ENCODE data around the gene FSTL4. TPM values are rescaled to one million over a fixed set of nuclear protein-coding genes. Genes with fewer than 3 reads are reported as not detected.

FSTL4 gene
- total and polyA plus RNA-seq, 2 donors (not counting 1 experiment from before 2014, with no cell fraction given), result 0.31 to 6.7 TPM

DNA sequence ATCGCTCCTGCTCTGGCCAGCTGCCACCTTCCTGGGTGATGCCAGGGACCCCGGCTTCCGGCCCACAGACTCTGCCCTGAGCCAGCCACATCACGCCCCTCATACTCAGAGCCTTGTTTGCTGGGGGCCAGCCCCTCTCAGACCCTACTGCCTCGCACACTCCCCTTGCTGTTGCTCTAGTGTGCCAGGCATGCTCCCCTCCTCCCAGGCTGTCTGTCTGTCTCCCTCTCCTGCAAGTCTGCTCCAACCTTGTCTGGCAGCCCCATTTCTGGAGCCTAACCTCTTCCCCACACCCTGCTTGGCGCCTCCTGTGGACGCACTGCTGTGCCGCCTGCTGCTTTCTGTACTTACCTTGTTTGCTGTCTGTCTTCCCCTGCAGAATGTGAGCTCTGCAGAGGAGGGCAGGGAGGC is 375.8 kb downstream of the FSTL4 start:
- H3K4me1 ChIP-seq (ENCODE audit: control insufficient read depth in 2 of 2, insufficient read depth in 2 of 2, low read length in 2 of 2), result no peaks in the 10 kb centered on the region
- H2AFZ ChIP-seq (ENCODE audit: insufficient read depth, low read depth, low read length, poor library complexity, severe bottlenecking), result no peak overlapping the region
- H3K4me3 Mint-ChIP-seq, result no peak overlapping the region
- H3K4me2 ChIP-seq (replicated peaks; ENCODE audit: low read depth, low read length, poor library complexity, severe bottlenecking), result no peak overlapping the region
- H3K9ac ChIP-seq (ENCODE audit: low read length), result no peak overlapping the region
- ChIA-PET POLR2A (no interaction called here), CTCF (interaction anchor here (0.6 kb wide), 1 partner anchor 305 kb away, joined by 4 read pairs; no protein-coding TSS in a partner anchor)
- H3K79me2 ChIP-seq (ENCODE audit: control insufficient read depth, insufficient read depth, low read length), result no peaks in the 10 kb centered on the region
- H3K4me3 ChIP-seq (ENCODE audit: control extremely low read depth in 1 of 5, extremely low read depth in 1 of 5, insufficient read depth in 1 of 5, low read depth in 2 of 5, low read length in 4 of 5), result no peak overlapping the region
- no peaks in the 10 kb centered on the region for H3K27me3 ChIP-seq (replicated peaks in 1 of 4; ENCODE audit: control extremely low read depth in 1 of 4, control insufficient read depth in 3 of 4, insufficient read depth in 4 of 4, low read length in 3 of 4)
- no peak overlapping the region for H3K27ac Mint-ChIP-seq
- intact Hi-C loops (cut with micrococcal nuclease), result no loop called here
- ATAC-seq (ENCODE audit: low read depth) (no peak), DNase-seq (no peak)
- WGBS (ENCODE audit: insufficient coverage), result 93% methylated on average over 8 of the region's 8 CpGs
- H3K4me1 Mint-ChIP-seq, result peaks cover 2% of the 10 kb centered on the region
- H3K36me3 ChIP-seq (replicated peaks in 1 of 2; ENCODE audit: control extremely low read depth in 1 of 2, control insufficient read depth in 1 of 2, extremely low read depth in 1 of 2, insufficient read depth in 2 of 2, low read length in 1 of 2), result no peaks in the 10 kb centered on the region
- H3K27ac ChIP-seq (ENCODE audit: low read length in 2 of 2), result no peak overlapping the region
- H4K20me1 ChIP-seq (ENCODE audit: control insufficient read depth, insufficient read depth, low read length, poor library complexity, severe bottlenecking), result no peaks in the 10 kb centered on the region
- peaks cover 4% of the 10 kb centered on the region for H3K27me3 Mint-ChIP-seq
- no peak for TF ChIP-seq EZH2 (IDR thresholded peaks at IDR 0.05; ENCODE audit: borderline replicate concordance, insufficient read depth, low read depth, low read length, poor library complexity, severe bottlenecking)
- TF ChIP-seq, protein P1, sequence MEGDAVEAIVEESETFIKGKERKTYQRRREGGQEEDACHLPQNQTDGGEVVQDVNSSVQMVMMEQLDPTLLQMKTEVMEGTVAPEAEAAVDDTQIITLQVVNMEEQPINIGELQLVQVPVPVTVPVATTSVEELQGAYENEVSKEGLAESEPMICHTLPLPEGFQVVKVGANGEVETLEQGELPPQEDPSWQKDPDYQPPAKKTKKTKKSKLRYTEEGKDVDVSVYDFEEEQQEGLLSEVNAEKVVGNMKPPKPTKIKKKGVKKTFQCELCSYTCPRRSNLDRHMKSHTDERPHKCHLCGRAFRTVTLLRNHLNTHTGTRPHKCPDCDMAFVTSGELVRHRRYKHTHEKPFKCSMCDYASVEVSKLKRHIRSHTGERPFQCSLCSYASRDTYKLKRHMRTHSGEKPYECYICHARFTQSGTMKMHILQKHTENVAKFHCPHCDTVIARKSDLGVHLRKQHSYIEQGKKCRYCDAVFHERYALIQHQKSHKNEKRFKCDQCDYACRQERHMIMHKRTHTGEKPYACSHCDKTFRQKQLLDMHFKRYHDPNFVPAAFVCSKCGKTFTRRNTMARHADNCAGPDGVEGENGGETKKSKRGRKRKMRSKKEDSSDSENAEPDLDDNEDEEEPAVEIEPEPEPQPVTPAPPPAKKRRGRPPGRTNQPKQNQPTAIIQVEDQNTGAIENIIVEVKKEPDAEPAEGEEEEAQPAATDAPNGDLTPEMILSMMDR (IDR thresholded peaks at IDR 0.05), result no peak
- H3K9me3 ChIP-seq (ENCODE audit: control extremely low read depth in 1 of 3, control insufficient read depth in 2 of 3, insufficient read depth in 1 of 3, low read length in 2 of 3), result no peaks in the 10 kb centered on the region
- H3K9me3 Mint-ChIP-seq (ENCODE audit: insufficient read depth), result no peaks in the 10 kb centered on the region

DNA sequence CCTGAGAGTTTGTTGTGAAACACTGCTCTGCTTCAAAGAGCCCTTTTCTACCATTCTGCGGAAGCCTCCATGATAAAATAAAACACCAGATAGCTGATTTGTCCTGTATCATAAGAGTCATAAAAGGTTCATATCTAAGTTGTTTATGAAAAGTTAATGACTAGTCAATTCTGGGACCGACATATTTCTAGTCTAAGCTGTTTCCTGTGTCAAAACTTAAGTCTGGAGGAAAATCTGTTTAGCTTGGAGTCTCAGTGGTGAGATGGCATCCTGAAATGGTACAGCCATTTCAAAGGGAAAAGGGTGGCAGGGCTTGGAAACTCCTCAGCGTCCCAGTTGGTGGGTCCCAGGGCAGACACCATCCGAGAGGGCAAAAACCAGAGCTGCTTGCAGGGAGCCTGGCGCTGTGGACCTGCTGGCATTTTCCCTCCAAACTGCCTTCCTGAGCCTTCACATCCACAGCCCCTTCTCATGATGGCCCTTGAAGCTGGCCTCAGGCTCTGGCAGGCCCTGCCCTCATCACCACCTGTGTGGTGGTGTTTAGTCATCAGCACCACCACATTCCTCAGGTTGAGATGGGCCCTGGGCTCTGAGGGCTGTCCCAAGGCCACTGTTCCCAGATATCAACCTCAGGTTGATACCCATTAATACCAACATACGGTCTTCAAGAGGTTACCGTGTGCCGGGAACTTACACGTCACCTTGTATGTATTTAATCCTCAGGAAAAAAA is 376.5 kb downstream of the FSTL4 start:
- TF ChIP-seq, protein P1 (IDR thresholded peaks at IDR 0.05), result no peak
- no peak for TF ChIP-seq EZH2 (IDR thresholded peaks at IDR 0.05; ENCODE audit: borderline replicate concordance, insufficient read depth, low read depth, low read length, poor library complexity, severe bottlenecking)
- no peaks in the 10 kb centered on the region for H3K36me3 ChIP-seq (replicated peaks in 1 of 2; ENCODE audit: control extremely low read depth in 1 of 2, control insufficient read depth in 1 of 2, extremely low read depth in 1 of 2, insufficient read depth in 2 of 2, low read length in 1 of 2)
- WGBS (ENCODE audit: insufficient coverage), result 82% methylated on average over 8 of the region's 9 CpGs
- intact Hi-C loops (cut with micrococcal nuclease), result no loop called here
- no peak overlapping the region for H3K4me3 ChIP-seq (ENCODE audit: control extremely low read depth in 1 of 5, extremely low read depth in 1 of 5, insufficient read depth in 1 of 5, low read depth in 2 of 5, low read length in 4 of 5)
- H3K79me2 ChIP-seq (ENCODE audit: control insufficient read depth, insufficient read depth, low read length), result no peaks in the 10 kb centered on the region
- Mint-ChIP-seq H3K27me3 (peaks cover 5% of the 10 kb centered on the region), H3K4me1 (peaks cover 2% of the 10 kb centered on the region), H3K9me3 (ENCODE audit: insufficient read depth) (no peaks in the 10 kb centered on the region), H3K4me3 (no peak overlapping the region), H3K27ac (no peak overlapping the region)
- no peak overlapping the region for H3K4me2 ChIP-seq (replicated peaks; ENCODE audit: low read depth, low read length, poor library complexity, severe bottlenecking)
- H3K27ac ChIP-seq (ENCODE audit: low read length in 2 of 2), result no peak overlapping the region
- no peaks in the 10 kb centered on the region for H3K9me3 ChIP-seq (ENCODE audit: control extremely low read depth in 1 of 3, control insufficient read depth in 2 of 3, insufficient read depth in 1 of 3, low read length in 2 of 3)
- no peak for ATAC-seq (ENCODE audit: low read depth)
- H3K27me3 ChIP-seq (replicated peaks in 1 of 4; ENCODE audit: control extremely low read depth in 1 of 4, control insufficient read depth in 3 of 4, insufficient read depth in 4 of 4, low read length in 3 of 4), result no peaks in the 10 kb centered on the region
- no peaks in the 10 kb centered on the region for H4K20me1 ChIP-seq (ENCODE audit: control insufficient read depth, insufficient read depth, low read length, poor library complexity, severe bottlenecking)
- ChIA-PET CTCF (no interaction called here), POLR2A (no interaction called here)
- no peak overlapping the region for H2AFZ ChIP-seq (ENCODE audit: insufficient read depth, low read depth, low read length, poor library complexity, severe bottlenecking)
- H3K9ac ChIP-seq (ENCODE audit: low read length), result no peak overlapping the region
- DNase-seq, result no peak
- H3K4me1 ChIP-seq (ENCODE audit: control insufficient read depth in 2 of 2, insufficient read depth in 2 of 2, low read length in 2 of 2), result no peaks in the 10 kb centered on the region

All from B cell (primary cell).